Caco-2 (cell line): ENCODE results near the gene MS4A18. TPM values are rescaled to one million over a fixed set of nuclear protein-coding genes. Genes with fewer than 3 reads are reported as not detected.

Experiments used
- BruUV-seq: library from RNA; stranded (reverse); fragments of 400-500 nt; replicated peaks from 2 replicates; lab custom pipeline; 2021; lab: Mats Ljungman, UMichigan
- CTCF ChIA-PET: fragments of 300-600 bp; sonication (Branson Sonifier 250); formaldehyde crosslinking; loops from one replicate; lab custom pipeline; 2022; ENCODE audit warnings: antibody characterized with exemption; lab: Charles Lee
- POLR2A ChIA-PET: fragments of 300-600 bp; sonication (Branson Sonifier 250); formaldehyde crosslinking; loops from one replicate; lab custom pipeline; 2022; ENCODE audit warnings: antibody characterized with exemption; lab: Charles Lee
- DNase-seq, 2 experiments: peaks; one replicate each; pipeline versions ENCODE4 v3.0.0 to v3.0.0-alpha.2; 2020 to 2022
- H3K27me3 ChIP-seq: replicated peaks from 2 replicates; pipeline ENCODE4 v1.6.0; 2011; ENCODE audit warnings: low read length; ENCODE audit not compliant: control insufficient read depth, insufficient read depth
- H3K36me3 ChIP-seq: 2 replicates; pipeline ENCODE4 v1.5.1; 2011; ENCODE audit warnings: low read length; ENCODE audit not compliant: control insufficient read depth, insufficient read depth
- H3K4me1 ChIP-seq: fragments of 250-450 bp; sonication (Bioruptor Pico); 2 replicates; pipeline ENCODE4 v1.5.1; 2020; ENCODE audit warnings: mild to moderate bottlenecking
- H3K4me3 ChIP-seq: 2 replicates; pipeline ENCODE4 v1.5.1; 2011; ENCODE audit warnings: low read depth, mild to moderate bottlenecking, control low read depth, low read length
- H3K9me3 ChIP-seq: fragments of 250-450 bp; sonication (Bioruptor Pico); 2 replicates; pipeline ENCODE4 v1.5.1; 2020; ENCODE audit warnings: mild to moderate bottlenecking, moderate library complexity
- H3K27ac Mint-ChIP-seq: one replicate; pipeline ENCODE4 v1.8.0; 2022; ENCODE audit warnings: mixed read lengths; ENCODE audit not compliant: unreplicated experiment
- H3K27me3 Mint-ChIP-seq: one replicate; pipeline ENCODE4 v1.8.0; 2022; ENCODE audit warnings: mixed read lengths; ENCODE audit not compliant: insufficient read depth, unreplicated experiment
- H3K36me3 Mint-ChIP-seq: one replicate; pipeline ENCODE4 v1.8.0; 2022; ENCODE audit warnings: mild to moderate bottlenecking, mixed read lengths; ENCODE audit not compliant: insufficient read depth, unreplicated experiment
- H3K4me1 Mint-ChIP-seq: one replicate; pipeline ENCODE4 v1.8.0; 2022; ENCODE audit warnings: low read depth, mixed read lengths; ENCODE audit not compliant: unreplicated experiment
- H3K4me3 Mint-ChIP-seq: one replicate; pipeline ENCODE4 v1.8.0; 2022; ENCODE audit warnings: mild to moderate bottlenecking, moderate library complexity, mixed read lengths; ENCODE audit not compliant: unreplicated experiment
- H3K9me3 Mint-ChIP-seq: one replicate; pipeline ENCODE4 v1.8.0; 2022; ENCODE audit warnings: mixed read lengths; ENCODE audit not compliant: unreplicated experiment
- intact Hi-C: fragments of 100-400 bp; cut with micrococcal nuclease; formaldehyde crosslinking; loops from one replicate; pipeline ENCODE4 v1.10.0; 2022; ENCODE audit not compliant: unreplicated experiment
- total RNA-seq: library from RNA; stranded (reverse); gene quantifications from 2 replicates; pipeline ENCODE4 v1.2.3, GENCODE V29; 2022
- TF ChIP-seq, protein P1 (sequence below), 2 experiments: fragments of 200-600 bp in 1 of 2; IDR thresholded peaks; 1 replicate in 1 of 2; 2 replicates in 1 of 2; pipeline versions ENCODE4 v1.5.1 to v1.8.0; 2011 to 2022; ENCODE audit warnings: antibody characterized with exemption in 1 of 2, control low read depth in 1 of 2, inconsistent platforms in 1 of 2, low read depth in 1 of 2, low read length in 1 of 2, mild to moderate bottlenecking in 1 of 2, moderate library complexity in 1 of 2; ENCODE audit not compliant: insufficient read depth in 1 of 2, severe bottlenecking in 1 of 2, unreplicated experiment in 1 of 2

MS4A18 gene
- total RNA-seq, 1 experiment from 2014 or later: not detected

GRCh38 chr11:60769273-60769672 is 44.8 kb downstream of the MS4A18 start:
- CTCF ChIA-PET: interaction anchor here (0.5 kb wide), 1 partner anchor 62 kb away, joined by 5 read pairs; no protein-coding TSS in a partner anchor
- H3K27me3 Mint-ChIP-seq: no peaks in the 10 kb centered on the region
- intact Hi-C loops: no loop called here

GRCh38 chr11:60769811-60770210 is 45.3 kb downstream of the MS4A18 start:
- Histone ChIP-seq H3K4me1 (no peaks in the 10 kb centered on the region), H3K36me3 (no peaks in the 10 kb centered on the region), H3K4me3 (no peak overlapping the region), H3K27me3 (no peaks in the 10 kb centered on the region), H3K9me3 (no peaks in the 10 kb centered on the region)
- DNase-seq: no peak
- Mint-ChIP-seq H3K36me3 (no peaks in the 10 kb centered on the region), H3K4me1 (no peaks in the 10 kb centered on the region), H3K27ac (peak overlapping the region; percentile 48), H3K9me3 (no peaks in the 10 kb centered on the region), H3K4me3 (no peak overlapping the region), H3K27me3 (no peaks in the 10 kb centered on the region)
- ChIA-PET CTCF (no interaction called here), POLR2A (interaction anchor here (0.6 kb wide), 1 partner anchor 262 kb away, joined by 3 read pairs; no protein-coding TSS in a partner anchor)
- BruUV-seq: no TSS peak
- TF ChIP-seq, protein P1, sequence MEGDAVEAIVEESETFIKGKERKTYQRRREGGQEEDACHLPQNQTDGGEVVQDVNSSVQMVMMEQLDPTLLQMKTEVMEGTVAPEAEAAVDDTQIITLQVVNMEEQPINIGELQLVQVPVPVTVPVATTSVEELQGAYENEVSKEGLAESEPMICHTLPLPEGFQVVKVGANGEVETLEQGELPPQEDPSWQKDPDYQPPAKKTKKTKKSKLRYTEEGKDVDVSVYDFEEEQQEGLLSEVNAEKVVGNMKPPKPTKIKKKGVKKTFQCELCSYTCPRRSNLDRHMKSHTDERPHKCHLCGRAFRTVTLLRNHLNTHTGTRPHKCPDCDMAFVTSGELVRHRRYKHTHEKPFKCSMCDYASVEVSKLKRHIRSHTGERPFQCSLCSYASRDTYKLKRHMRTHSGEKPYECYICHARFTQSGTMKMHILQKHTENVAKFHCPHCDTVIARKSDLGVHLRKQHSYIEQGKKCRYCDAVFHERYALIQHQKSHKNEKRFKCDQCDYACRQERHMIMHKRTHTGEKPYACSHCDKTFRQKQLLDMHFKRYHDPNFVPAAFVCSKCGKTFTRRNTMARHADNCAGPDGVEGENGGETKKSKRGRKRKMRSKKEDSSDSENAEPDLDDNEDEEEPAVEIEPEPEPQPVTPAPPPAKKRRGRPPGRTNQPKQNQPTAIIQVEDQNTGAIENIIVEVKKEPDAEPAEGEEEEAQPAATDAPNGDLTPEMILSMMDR (IDR thresholded peaks at IDR 0.05; ENCODE audit: insufficient read depth in 1 of 2, low read depth in 1 of 2, low read length in 1 of 2, severe bottlenecking in 1 of 2, unreplicated experiment in 1 of 2): no peak
- intact Hi-C loops: no loop called here

More at GRCh38 chr11:60769273-60769672, 44.8 kb downstream of the MS4A18 start:
- Histone ChIP-seq H3K27me3 (no peaks in the 10 kb centered on the region), H3K36me3 (no peaks in the 10 kb centered on the region), H3K9me3 (no peaks in the 10 kb centered on the region), H3K4me3 (no peak overlapping the region), H3K4me1 (no peaks in the 10 kb centered on the region)
- POLR2A ChIA-PET: no interaction called here
- Mint-ChIP-seq H3K36me3 (no peaks in the 10 kb centered on the region), H3K27ac (peak overlapping the region; percentile 48), H3K4me3 (no peak overlapping the region), H3K4me1 (peaks cover 3% of the 10 kb centered on the region), H3K9me3 (no peaks in the 10 kb centered on the region)
- TF ChIP-seq, protein P1 (IDR thresholded peaks at IDR 0.05; ENCODE audit: insufficient read depth in 1 of 2, low read depth in 1 of 2, low read length in 1 of 2, severe bottlenecking in 1 of 2, unreplicated experiment in 1 of 2): no peak
- peak in 1 of 2 experiments; percentile 9 for DNase-seq
- BruUV-seq: no TSS peak

DNA sequence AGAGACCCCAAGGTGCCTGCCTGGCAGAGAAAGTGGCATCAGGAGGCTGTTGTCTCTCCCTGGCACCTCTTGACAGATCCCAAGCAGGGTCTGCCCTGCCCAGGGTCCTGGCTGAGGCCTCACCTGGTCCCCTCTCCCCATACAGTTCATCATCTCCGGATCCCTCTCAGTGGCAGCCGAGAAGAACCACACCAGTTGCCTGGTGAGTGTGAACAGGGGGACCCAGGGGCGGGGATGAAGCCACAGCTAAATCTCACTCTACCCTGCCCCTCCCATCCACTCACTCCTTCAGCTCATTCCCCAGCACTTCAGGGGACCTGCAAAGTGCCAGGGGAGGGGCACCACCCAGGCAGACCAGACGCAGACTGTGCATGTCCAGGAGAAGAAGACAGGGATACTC is 46.6 kb downstream of the MS4A18 start:
- Mint-ChIP-seq H3K9me3 (no peaks in the 10 kb centered on the region), H3K27ac (no peak overlapping the region), H3K27me3 (no peaks in the 10 kb centered on the region), H3K4me1 (no peaks in the 10 kb centered on the region), H3K36me3 (no peaks in the 10 kb centered on the region), H3K4me3 (no peak overlapping the region)
- no TSS peak for BruUV-seq
- DNase-seq: no peak
- Histone ChIP-seq H3K9me3 (no peaks in the 10 kb centered on the region), H3K36me3 (no peaks in the 10 kb centered on the region), H3K4me3 (no peak overlapping the region), H3K4me1 (no peaks in the 10 kb centered on the region), H3K27me3 (no peaks in the 10 kb centered on the region)
- TF ChIP-seq, protein P1 (IDR thresholded peaks at IDR 0.05; ENCODE audit: insufficient read depth in 1 of 2, low read depth in 1 of 2, low read length in 1 of 2, severe bottlenecking in 1 of 2, unreplicated experiment in 1 of 2): no peak
- ChIA-PET CTCF (interaction anchor here (2.8 kb wide), 1 partner anchor 116 kb away, joined by 9 read pairs; no protein-coding TSS in a partner anchor), POLR2A (no interaction called here)
- intact Hi-C loops: no loop called here
